T-helper 1 cell treated with Interleukin-12 subunit alpha and Interleukin-12 subunit beta and Interleukin-4 antibody, amounts not matched to agents 30 μg/mL and 1 μg/mL, for 36 hours (primary cell): Measurements from ENCODE around the gene GDPD3.
"Not testable (repeated sequence)": the region's sequence is repeated elsewhere in the genome, so short reads cannot be mapped to it uniquely, and the experiment has no call there.

Experiments used
- H3K27ac Mint-ChIP-seq: one replicate; pipeline ENCODE4 v1.8.0; 2021; ENCODE audit warnings: mild to moderate bottlenecking, mixed read lengths
- H3K27me3 Mint-ChIP-seq: one replicate; pipeline ENCODE4 v1.8.0; 2021; ENCODE audit warnings: low read depth, mixed read lengths
- H3K36me3 Mint-ChIP-seq: one replicate; pipeline ENCODE4 v1.8.0; 2021; ENCODE audit warnings: low read depth, mixed read lengths
- H3K4me1 Mint-ChIP-seq: one replicate; pipeline ENCODE4 v1.8.0; 2021; ENCODE audit warnings: low read depth, mixed read lengths
- H3K4me3 Mint-ChIP-seq: one replicate; pipeline ENCODE4 v1.8.0; 2021; ENCODE audit warnings: mild to moderate bottlenecking, moderate library complexity, mixed read lengths
- H3K9me3 Mint-ChIP-seq: one replicate; pipeline ENCODE4 v1.8.0; 2021; ENCODE audit warnings: mixed read lengths

GDPD3 gene

GRCh38 chr16:30137897-30138296 is 24.6 kb upstream of the GDPD3 start:
- H3K27ac Mint-ChIP-seq: no peak overlapping the region
- no peak overlapping the region for H3K4me3 Mint-ChIP-seq
- peaks cover 3% of the 10 kb centered on the region for H3K9me3 Mint-ChIP-seq
- peaks cover 3% of the 10 kb centered on the region for H3K36me3 Mint-ChIP-seq
- no peaks in the 10 kb centered on the region for H3K27me3 Mint-ChIP-seq
- peaks cover 21% of the 10 kb centered on the region for H3K4me1 Mint-ChIP-seq

- no peak overlapping the region for H3K4me3 Mint-ChIP-seq
- peaks cover 3% of the 10 kb centered on the region for H3K36me3 Mint-ChIP-seq
- peaks cover 3% of the 10 kb centered on the region for H3K9me3 Mint-ChIP-seq
- H3K27me3 Mint-ChIP-seq: no peaks in the 10 kb centered on the region
- H3K4me1 Mint-ChIP-seq: peaks cover 24% of the 10 kb centered on the region
- H3K27ac Mint-ChIP-seq: no peak overlapping the region
Measured at GRCh38 chr16:30136971-30137605, 23.8 kb upstream of the GDPD3 start.

- Mint-ChIP-seq H3K9me3 (peaks cover 3% of the 10 kb centered on the region), H3K36me3 (peaks cover 8% of the 10 kb centered on the region), H3K27me3 (no peaks in the 10 kb centered on the region), H3K4me3 (no peak overlapping the region), H3K27ac (no peak overlapping the region), H3K4me1 (peaks cover 23% of the 10 kb centered on the region)
Measured at GRCh38 chr16:30132591-30132990, 19.3 kb upstream of the GDPD3 start.

GRCh38 chr16:30131869-30132475 is 18.6 kb upstream of the GDPD3 start:
- Mint-ChIP-seq H3K27me3 (no peaks in the 10 kb centered on the region), H3K36me3 (peaks cover 8% of the 10 kb centered on the region), H3K4me1 (peaks cover 20% of the 10 kb centered on the region), H3K27ac (peak overlapping the region; percentile 46), H3K4me3 (no peak overlapping the region), H3K9me3 (peaks cover 3% of the 10 kb centered on the region)

- Mint-ChIP-seq H3K27ac (no peak overlapping the region), H3K9me3 (no peaks in the 10 kb centered on the region), H3K36me3 (peaks cover 5% of the 10 kb centered on the region), H3K27me3 (no peaks in the 10 kb centered on the region), H3K4me3 (no peak overlapping the region), H3K4me1 (peaks cover 15% of the 10 kb centered on the region)
Measured at GRCh38 chr16:30127993-30128392, 14.7 kb upstream of the GDPD3 start.

GRCh38 chr16:30125690-30126089 is 12.4 kb upstream of the GDPD3 start:
- H3K27ac Mint-ChIP-seq, H3K27me3 Mint-ChIP-seq, H3K9me3 Mint-ChIP-seq, H3K36me3 Mint-ChIP-seq, H3K4me3 Mint-ChIP-seq: not testable (repeated sequence)
- peaks cover 15% of the 10 kb centered on the region for H3K4me1 Mint-ChIP-seq

- no peaks in the 10 kb centered on the region for H3K9me3 Mint-ChIP-seq
- H3K36me3 Mint-ChIP-seq: no peaks in the 10 kb centered on the region
- H3K4me1 Mint-ChIP-seq: peaks cover 16% of the 10 kb centered on the region
- no peak overlapping the region for H3K4me3 Mint-ChIP-seq
- H3K27ac Mint-ChIP-seq: no peak overlapping the region
- no peaks in the 10 kb centered on the region for H3K27me3 Mint-ChIP-seq
Measured at GRCh38 chr16:30124985-30125379, 11.6 kb upstream of the GDPD3 start.

GRCh38 chr16:30122604-30123160 is 9.3 kb upstream of the GDPD3 start:
- Mint-ChIP-seq H3K4me3 (peak overlapping the region; percentile 90), H3K9me3 (no peaks in the 10 kb centered on the region), H3K27me3 (no peaks in the 10 kb centered on the region), H3K36me3 (peaks cover 7% of the 10 kb centered on the region), H3K27ac (peak overlapping the region; percentile 85), H3K4me1 (peaks cover 16% of the 10 kb centered on the region)

- Mint-ChIP-seq H3K4me1 (peaks cover 16% of the 10 kb centered on the region), H3K27me3 (no peaks in the 10 kb centered on the region), H3K4me3 (peak overlapping the region; percentile 90), H3K36me3 (peaks cover 7% of the 10 kb centered on the region), H3K9me3 (no peaks in the 10 kb centered on the region), H3K27ac (peak overlapping the region; percentile 85)
Measured at GRCh38 chr16:30121741-30122571, 8.6 kb upstream of the GDPD3 start.

- peaks cover 16% of the 10 kb centered on the region for H3K4me1 Mint-ChIP-seq
- no peaks in the 10 kb centered on the region for H3K27me3 Mint-ChIP-seq
- peak overlapping the region; percentile 50 for H3K4me3 Mint-ChIP-seq
- peak overlapping the region; percentile 64 for H3K27ac Mint-ChIP-seq
- H3K36me3 Mint-ChIP-seq: peaks cover 7% of the 10 kb centered on the region
- H3K9me3 Mint-ChIP-seq: no peaks in the 10 kb centered on the region
Measured at GRCh38 chr16:30120340-30121105, 7.2 kb upstream of the GDPD3 start.

GRCh38 chr16:30119428-30119827 is 6.1 kb upstream of the GDPD3 start:
- Mint-ChIP-seq H3K36me3 (peaks cover 7% of the 10 kb centered on the region), H3K9me3 (no peaks in the 10 kb centered on the region), H3K4me3 (no peak overlapping the region), H3K27ac (no peak overlapping the region), H3K4me1 (peaks cover 21% of the 10 kb centered on the region), H3K27me3 (no peaks in the 10 kb centered on the region)

GRCh38 chr16:30117768-30118167 is 4.4 kb upstream of the GDPD3 start:
- Mint-ChIP-seq H3K27me3 (no peaks in the 10 kb centered on the region), H3K27ac (no peak overlapping the region), H3K9me3 (no peaks in the 10 kb centered on the region), H3K36me3 (peaks cover 8% of the 10 kb centered on the region), H3K4me3 (no peak overlapping the region), H3K4me1 (peaks cover 25% of the 10 kb centered on the region)

- H3K36me3 Mint-ChIP-seq: peaks cover 13% of the 10 kb centered on the region
- no peaks in the 10 kb centered on the region for H3K9me3 Mint-ChIP-seq
- no peak overlapping the region for H3K4me3 Mint-ChIP-seq
- no peak overlapping the region for H3K27ac Mint-ChIP-seq
- peaks cover 19% of the 10 kb centered on the region for H3K4me1 Mint-ChIP-seq
- no peaks in the 10 kb centered on the region for H3K27me3 Mint-ChIP-seq
Measured at GRCh38 chr16:30116291-30117207, 3.2 kb upstream of the GDPD3 start.
